Measurements from ENCODE around the gene MFAP3L. TPM values are rescaled to one million over a fixed set of nuclear protein-coding genes. Genes with fewer than 3 reads are reported as not detected.

MFAP3L gene
- total RNA-seq, 4 donors from 2014 or later, result 5.0 to 9.1 (median 6.4) TPM

DNA sequence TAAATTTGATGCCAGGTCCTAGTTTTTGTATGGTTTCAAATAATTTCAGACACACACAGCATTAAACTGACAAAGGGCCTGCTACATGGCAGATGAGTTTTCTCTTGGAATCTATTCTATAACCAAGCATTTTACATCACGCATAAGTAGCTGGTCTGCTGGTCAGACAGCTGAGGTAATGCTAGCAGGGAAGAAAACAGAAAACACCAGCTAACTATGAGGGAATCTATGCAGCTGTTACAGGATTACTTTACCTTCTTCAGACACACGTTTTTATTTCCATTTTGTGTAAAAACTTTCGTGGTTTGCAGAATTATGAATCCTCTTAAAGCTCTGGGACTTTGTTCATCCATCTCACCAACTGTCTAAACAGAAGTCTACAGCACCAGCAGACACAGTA lies 42.0 kb downstream of the MFAP3L start:
- 27% methylated on average over 3 of the region's 3 CpGs for WGBS
- Histone ChIP-seq H3K9me3 (no peaks in the 10 kb centered on the region), H3K27ac (replicated peaks in 1 of 4) (no peak overlapping the region), H3K4me3 (no peak overlapping the region), H3K4me1 (no peaks in the 10 kb centered on the region), H3K36me3 (no peaks in the 10 kb centered on the region), H3K27me3 (no peaks in the 10 kb centered on the region)
- DNase-seq (ENCODE audit: extremely low spot score), result no peak
- TF ChIP-seq, protein P1, sequence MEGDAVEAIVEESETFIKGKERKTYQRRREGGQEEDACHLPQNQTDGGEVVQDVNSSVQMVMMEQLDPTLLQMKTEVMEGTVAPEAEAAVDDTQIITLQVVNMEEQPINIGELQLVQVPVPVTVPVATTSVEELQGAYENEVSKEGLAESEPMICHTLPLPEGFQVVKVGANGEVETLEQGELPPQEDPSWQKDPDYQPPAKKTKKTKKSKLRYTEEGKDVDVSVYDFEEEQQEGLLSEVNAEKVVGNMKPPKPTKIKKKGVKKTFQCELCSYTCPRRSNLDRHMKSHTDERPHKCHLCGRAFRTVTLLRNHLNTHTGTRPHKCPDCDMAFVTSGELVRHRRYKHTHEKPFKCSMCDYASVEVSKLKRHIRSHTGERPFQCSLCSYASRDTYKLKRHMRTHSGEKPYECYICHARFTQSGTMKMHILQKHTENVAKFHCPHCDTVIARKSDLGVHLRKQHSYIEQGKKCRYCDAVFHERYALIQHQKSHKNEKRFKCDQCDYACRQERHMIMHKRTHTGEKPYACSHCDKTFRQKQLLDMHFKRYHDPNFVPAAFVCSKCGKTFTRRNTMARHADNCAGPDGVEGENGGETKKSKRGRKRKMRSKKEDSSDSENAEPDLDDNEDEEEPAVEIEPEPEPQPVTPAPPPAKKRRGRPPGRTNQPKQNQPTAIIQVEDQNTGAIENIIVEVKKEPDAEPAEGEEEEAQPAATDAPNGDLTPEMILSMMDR (IDR thresholded peaks at IDR 0.05), result no peak
- TF ChIP-seq POLR2A (IDR thresholded peaks at IDR 0.05; ENCODE audit: low read depth), result no peak
- TF ChIP-seq EP300 (IDR thresholded peaks at IDR 0.05), result no peak
- no peak for TF ChIP-seq POLR2AphosphoS5 (IDR thresholded peaks at IDR 0.05)
- intact Hi-C loops (cut with DNase I), result no loop called here

GRCh38 chr4:169976951-169977350 lies 49.2 kb downstream of the MFAP3L start:
- TF ChIP-seq, protein P1 (IDR thresholded peaks at IDR 0.05), result no peak
- TF ChIP-seq POLR2A (IDR thresholded peaks at IDR 0.05; ENCODE audit: low read depth) (no peak), EP300 (IDR thresholded peaks at IDR 0.05) (no peak), POLR2AphosphoS5 (IDR thresholded peaks at IDR 0.05) (no peak)
- Histone ChIP-seq H3K4me3 (no peak overlapping the region), H3K27me3 (peaks cover 0 to 5% (median 0%) of the 10 kb centered on the region in 4 donors), H3K36me3 (no peaks in the 10 kb centered on the region), H3K9me3 (no peaks in the 10 kb centered on the region), H3K4me1 (no peaks in the 10 kb centered on the region), H3K27ac (replicated peaks in 1 of 4) (no peak overlapping the region)
- intact Hi-C loops (cut with DNase I), result no loop called here
- 77% methylated on average over 1 of the region's 1 CpG for WGBS
- no peak for DNase-seq (ENCODE audit: extremely low spot score)

DNA sequence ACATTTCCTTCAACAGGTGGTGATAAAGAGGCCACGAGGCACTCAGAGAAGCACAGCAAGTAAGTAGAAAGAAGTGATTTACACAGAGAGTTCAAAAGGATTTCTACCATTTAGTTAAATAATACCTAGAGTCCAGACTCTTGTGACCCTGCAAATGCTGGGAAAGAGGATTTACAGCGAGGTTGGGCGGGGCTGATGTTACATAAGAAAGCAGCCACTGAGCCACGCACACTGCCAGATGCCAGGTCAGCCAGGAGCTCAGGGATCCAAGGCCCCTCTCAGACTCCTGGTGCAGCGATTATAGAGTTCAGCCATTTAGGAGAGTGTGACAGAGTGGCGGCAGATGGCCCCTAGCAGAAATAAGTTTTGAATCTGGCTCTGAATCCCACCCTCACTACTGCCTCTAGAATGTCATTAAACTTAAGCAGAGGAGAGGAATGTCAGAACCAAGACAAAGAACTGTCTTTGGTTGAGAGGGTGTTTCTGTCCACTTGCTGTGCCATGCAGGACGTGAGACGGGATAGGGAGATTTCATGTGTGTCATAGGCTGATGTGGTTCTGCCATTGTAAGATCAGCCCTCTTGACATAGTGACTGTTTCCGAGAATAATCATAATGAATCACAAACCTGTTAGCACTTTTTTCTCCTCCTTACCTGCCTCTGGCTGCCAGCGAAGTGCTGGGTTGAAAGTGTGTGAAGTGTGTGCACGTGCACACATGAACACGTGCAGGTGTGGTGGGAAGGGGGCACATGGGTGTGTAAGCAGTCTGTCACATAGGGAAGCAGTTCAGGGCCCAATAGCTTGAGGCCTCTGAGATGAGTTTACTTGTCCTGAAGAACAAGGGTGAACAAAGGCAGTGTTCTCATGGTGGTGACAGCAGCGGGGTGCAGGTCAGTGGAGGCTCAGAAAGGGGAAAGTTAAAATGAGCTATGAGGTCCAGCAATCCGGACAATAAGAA lies 50.1 kb downstream of the MFAP3L start:
- no peaks in the 10 kb centered on the region for H3K4me1 ChIP-seq
- TF ChIP-seq POLR2A (IDR thresholded peaks at IDR 0.05; ENCODE audit: low read depth) (no peak), EP300 (IDR thresholded peaks at IDR 0.05) (no peak), POLR2AphosphoS5 (IDR thresholded peaks at IDR 0.05) (no peak)
- TF ChIP-seq, protein P1 (IDR thresholded peaks at IDR 0.05), result no peak
- no peaks in the 10 kb centered on the region for H3K9me3 ChIP-seq
- 82% methylated on average over 14 of the region's 14 CpGs for WGBS
- no peak overlapping the region for H3K4me3 ChIP-seq
- DNase-seq (ENCODE audit: extremely low spot score), result no peak
- intact Hi-C loops (cut with DNase I), result no loop called here
- peaks cover 0 to 5% (median 0%) of the 10 kb centered on the region in 4 donors for H3K27me3 ChIP-seq
- H3K36me3 ChIP-seq, result no peaks in the 10 kb centered on the region
- H3K27ac ChIP-seq (replicated peaks in 1 of 4), result no peak overlapping the region

GRCh38 chr4:169975131-169975837 lies 50.9 kb downstream of the MFAP3L start:
- H3K27ac ChIP-seq (replicated peaks in 1 of 4), result no peak overlapping the region
- TF ChIP-seq POLR2AphosphoS5 (IDR thresholded peaks at IDR 0.05), result no peak
- no peak for TF ChIP-seq POLR2A (IDR thresholded peaks at IDR 0.05; ENCODE audit: low read depth)
- TF ChIP-seq EP300 (IDR thresholded peaks at IDR 0.05), result no peak
- TF ChIP-seq, protein P1 (IDR thresholded peaks at IDR 0.05), result no peak
- WGBS, result 84% methylated on average over 6 of the region's 6 CpGs

More at GRCh38 chr4:169975131-169975837, 50.9 kb downstream of the MFAP3L start:
- Histone ChIP-seq H3K36me3 (no peaks in the 10 kb centered on the region), H3K4me3 (no peak overlapping the region), H3K4me1 (no peaks in the 10 kb centered on the region), H3K27me3 (peaks cover 0 to 5% (median 0%) of the 10 kb centered on the region in 4 donors), H3K9me3 (no peaks in the 10 kb centered on the region)
- intact Hi-C loops (cut with DNase I), result no loop called here
- no peak for DNase-seq (ENCODE audit: extremely low spot score)
